Measurements from ENCODE around the gene ABL1. TPM values are rescaled to one million over a fixed set of nuclear protein-coding genes. Genes with fewer than 3 reads are reported as not detected.

The ABL1 gene
- total and polyA plus RNA-seq, 2 of the 13 experiments (the other 11 are each of a cell fraction or from before 2014, with no cell fraction given), result 10.8 to 20.4 TPM

DNA sequence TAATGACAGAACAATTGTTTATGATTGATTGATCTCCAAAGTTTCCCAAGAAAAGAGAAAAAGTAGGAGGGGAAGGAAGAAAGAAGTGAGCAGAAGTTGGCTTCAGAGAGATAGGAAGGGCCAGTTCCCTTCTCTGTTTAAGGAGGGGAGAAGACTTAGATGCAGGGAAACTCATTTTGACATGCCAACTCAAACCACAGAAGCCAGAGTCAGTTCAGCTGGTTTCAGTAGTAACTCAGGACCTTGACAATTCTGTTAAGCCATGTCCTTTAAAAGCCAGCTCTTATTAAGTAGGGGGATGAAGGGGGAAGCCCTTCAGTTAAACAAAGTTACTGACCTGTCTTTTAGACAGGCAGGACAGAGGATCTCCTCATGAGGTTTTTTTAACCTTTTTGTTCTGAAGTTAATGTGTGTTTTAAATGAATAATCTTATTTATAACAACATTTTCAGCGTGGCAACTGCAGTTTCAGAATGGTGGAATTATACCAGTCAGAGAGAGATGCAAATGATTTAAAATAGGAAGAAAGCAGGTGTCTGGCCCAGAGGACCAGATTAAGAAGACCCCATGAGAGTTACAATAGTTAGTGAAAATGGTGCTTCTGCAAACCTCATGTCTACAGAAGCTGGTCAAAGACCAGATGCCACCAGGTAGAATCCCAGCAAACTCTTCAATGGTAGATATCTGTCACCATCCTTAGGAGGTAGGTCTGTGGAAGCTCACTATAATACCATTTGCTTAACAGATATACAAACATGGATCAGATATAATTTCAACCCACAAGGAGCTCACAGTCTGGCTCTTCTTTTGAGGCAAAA, 29.3 kb upstream of the ABL1 start (continued):
- TF ChIP-seq ZHX2 (IDR thresholded peaks at IDR 0.05; ENCODE audit: low read depth) (no peak), ZHX2 (CRISPR knock-in tag; IDR thresholded peaks at IDR 0.05; ENCODE audit: borderline replicate concordance) (no peak), JUN (CRISPR knock-in tag; IDR thresholded peaks at IDR 0.05) (no peak), ZFP41 (CRISPR knock-in tag; IDR thresholded peaks at IDR 0.05; ENCODE audit: borderline replicate concordance) (no peak), ZNF264 (CRISPR knock-in tag; IDR thresholded peaks at IDR 0.05) (no peak), ZNF263 (CRISPR knock-in tag; IDR thresholded peaks at IDR 0.05) (no peak)
- TF ChIP-seq, protein P1, sequence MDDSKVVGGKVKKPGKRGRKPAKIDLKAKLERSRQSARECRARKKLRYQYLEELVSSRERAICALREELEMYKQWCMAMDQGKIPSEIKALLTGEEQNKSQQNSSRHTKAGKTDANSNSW (CRISPR knock-in tag; IDR thresholded peaks at IDR 0.05; ENCODE audit: borderline replicate concordance), result no peak

Measured in HepG2 (cell line).